ENCODE data around the gene CD276.

- TF ChIP-seq EZH2 (IDR thresholded peaks at IDR 0.05; ENCODE audit: insufficient read depth, poor library complexity, severe bottlenecking) (no peak), EZH2phosphoT487 (IDR thresholded peaks at IDR 0.05; ENCODE audit: insufficient read depth, low read depth) (no peak)
These were observed 62.1 kb downstream of the CD276 start for GRCh38 chr15:73746261-73746660.
